ENCODE measurements around the gene CHAMP1.

CHAMP1 gene, protein sequence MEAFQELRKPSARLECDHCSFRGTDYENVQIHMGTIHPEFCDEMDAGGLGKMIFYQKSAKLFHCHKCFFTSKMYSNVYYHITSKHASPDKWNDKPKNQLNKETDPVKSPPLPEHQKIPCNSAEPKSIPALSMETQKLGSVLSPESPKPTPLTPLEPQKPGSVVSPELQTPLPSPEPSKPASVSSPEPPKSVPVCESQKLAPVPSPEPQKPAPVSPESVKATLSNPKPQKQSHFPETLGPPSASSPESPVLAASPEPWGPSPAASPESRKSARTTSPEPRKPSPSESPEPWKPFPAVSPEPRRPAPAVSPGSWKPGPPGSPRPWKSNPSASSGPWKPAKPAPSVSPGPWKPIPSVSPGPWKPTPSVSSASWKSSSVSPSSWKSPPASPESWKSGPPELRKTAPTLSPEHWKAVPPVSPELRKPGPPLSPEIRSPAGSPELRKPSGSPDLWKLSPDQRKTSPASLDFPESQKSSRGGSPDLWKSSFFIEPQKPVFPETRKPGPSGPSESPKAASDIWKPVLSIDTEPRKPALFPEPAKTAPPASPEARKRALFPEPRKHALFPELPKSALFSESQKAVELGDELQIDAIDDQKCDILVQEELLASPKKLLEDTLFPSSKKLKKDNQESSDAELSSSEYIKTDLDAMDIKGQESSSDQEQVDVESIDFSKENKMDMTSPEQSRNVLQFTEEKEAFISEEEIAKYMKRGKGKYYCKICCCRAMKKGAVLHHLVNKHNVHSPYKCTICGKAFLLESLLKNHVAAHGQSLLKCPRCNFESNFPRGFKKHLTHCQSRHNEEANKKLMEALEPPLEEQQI

GRCh38 chr13:114314074-114314912, at the start of gene CHAMP1:
TSS of gene CHAMP1 (plus strand) at chr13:114314503. CDS start at chr13:114323843, 9,340 bp downstream.
- Histone ChIP-seq H2AFZ (ENCODE audit: low read length, unreplicated experiment) (peak within 1 kb of the TSS; percentile 65), H3K36me3 (ENCODE audit: insufficient read depth, low read length) (no peaks in the 10 kb centered on the region), H3K79me2 (ENCODE audit: control insufficient read depth, insufficient read depth, low read length, unreplicated experiment) (peaks cover 46% of the 10 kb centered on the region), H3K27ac (ENCODE audit: low read depth, low read length) (peak within 1 kb of the TSS; percentile 89), H3K27me3 (ENCODE audit: insufficient read depth, low read length) (no peaks in the 10 kb centered on the region), H3K4me3 (ENCODE audit: low read depth, low read length) (peak within 1 kb of the TSS; percentile 83), H3K4me1 (ENCODE audit: control insufficient read depth, insufficient read depth, low read length, unreplicated experiment) (peaks cover 42% of the 10 kb centered on the region)

DNA sequence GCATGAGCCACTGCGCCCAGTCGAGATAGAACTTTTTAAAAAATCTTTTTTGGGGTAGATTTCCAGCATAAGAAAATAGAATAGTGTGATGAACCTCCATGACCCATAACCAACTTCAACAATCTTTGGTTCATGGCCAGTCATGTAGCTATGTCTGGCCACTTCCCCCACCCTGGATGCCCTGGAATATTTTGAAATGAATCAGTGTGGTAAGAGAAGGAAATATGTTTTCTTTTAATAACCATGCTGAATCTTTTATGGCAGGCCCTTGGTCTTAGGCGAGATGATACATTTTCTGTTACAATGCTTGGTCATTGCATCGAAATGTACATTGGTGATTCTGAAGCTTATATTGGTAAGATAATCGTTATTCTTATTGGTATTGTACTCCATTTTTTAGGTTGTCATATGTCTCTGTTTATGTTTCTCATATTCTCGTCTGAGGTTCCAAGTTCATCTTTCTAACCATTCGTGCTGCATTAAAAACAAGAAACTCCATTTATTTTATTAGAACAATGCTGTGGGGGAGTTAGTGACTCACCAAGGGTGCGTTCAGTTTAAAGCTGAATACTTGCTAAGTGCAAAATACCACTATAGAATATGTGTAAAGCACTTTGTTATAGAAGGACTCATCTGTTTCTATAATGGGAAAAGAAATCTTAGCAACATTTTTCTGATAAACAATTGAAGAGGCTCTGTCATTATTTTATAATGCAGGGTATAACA, 49.3 kb upstream of the CHAMP1 start:
- Histone ChIP-seq H3K4me3 (ENCODE audit: low read depth, low read length) (peak overlapping the region; percentile 44), H3K4me1 (ENCODE audit: control insufficient read depth, insufficient read depth, low read length, unreplicated experiment) (peaks cover 27% of the 10 kb centered on the region), H3K27me3 (ENCODE audit: insufficient read depth, low read length) (no peaks in the 10 kb centered on the region), H3K79me2 (ENCODE audit: control insufficient read depth, insufficient read depth, low read length, unreplicated experiment) (no peaks in the 10 kb centered on the region), H2AFZ (ENCODE audit: low read length, unreplicated experiment) (no peak overlapping the region), H3K36me3 (ENCODE audit: insufficient read depth, low read length) (peaks cover 38% of the 10 kb centered on the region), H3K27ac (ENCODE audit: low read depth, low read length) (peak overlapping the region; percentile 79)

- Histone ChIP-seq H3K36me3 (ENCODE audit: insufficient read depth, low read length) (peaks cover 38% of the 10 kb centered on the region), H2AFZ (ENCODE audit: low read length, unreplicated experiment) (no peak overlapping the region), H3K79me2 (ENCODE audit: control insufficient read depth, insufficient read depth, low read length, unreplicated experiment) (no peaks in the 10 kb centered on the region), H3K27me3 (ENCODE audit: insufficient read depth, low read length) (no peaks in the 10 kb centered on the region), H3K4me1 (ENCODE audit: control insufficient read depth, insufficient read depth, low read length, unreplicated experiment) (peaks cover 27% of the 10 kb centered on the region), H3K27ac (ENCODE audit: low read depth, low read length) (peak overlapping the region; percentile 79), H3K4me3 (ENCODE audit: low read depth, low read length) (no peak overlapping the region)
These were observed 48.1 kb upstream of the CHAMP1 start for GRCh38 chr13:114266241-114266640.

DNA sequence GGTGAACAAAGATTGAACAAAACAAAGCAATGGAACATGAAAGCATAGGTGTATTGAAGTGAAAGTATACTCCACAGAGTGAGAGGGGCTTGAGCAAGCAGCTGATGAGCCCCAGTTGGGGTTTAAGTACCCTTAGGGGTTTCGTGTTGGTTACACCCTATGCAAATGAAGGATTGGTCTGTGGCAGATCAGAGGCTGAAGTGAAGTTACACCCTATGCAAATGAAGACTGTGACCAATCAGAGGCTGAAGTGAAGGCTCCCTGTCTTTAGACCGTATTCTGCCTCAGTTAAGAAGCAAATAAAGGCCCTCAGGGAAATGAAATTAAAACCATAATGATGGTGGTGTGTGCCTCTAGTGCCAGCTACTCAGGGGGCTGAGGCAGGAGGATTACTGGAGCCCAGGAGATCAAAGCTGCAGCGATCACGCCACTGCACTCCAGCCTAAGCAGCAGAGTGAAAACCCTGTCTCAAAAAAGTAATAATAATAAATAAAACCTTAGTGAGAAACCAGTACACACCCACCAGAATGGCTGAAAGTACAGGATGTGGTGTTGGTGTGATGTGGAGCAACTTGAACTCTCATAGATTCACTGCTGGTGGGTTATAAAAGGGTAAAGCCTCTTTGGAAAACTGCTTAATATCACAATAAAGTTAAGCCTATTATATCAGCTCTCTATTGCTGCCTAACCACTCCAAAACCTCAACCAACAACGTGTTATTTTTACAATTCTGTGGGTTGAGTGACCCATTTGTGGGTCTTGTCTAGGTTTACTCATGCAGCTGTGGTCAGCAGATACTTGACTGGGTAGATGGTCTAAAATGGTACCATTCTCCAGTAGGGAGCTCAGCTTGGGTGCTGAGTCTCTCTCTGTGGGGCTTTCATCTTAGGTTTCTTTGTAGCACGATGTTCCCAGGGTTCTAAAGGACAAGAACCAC, 45.7 kb upstream of the CHAMP1 start:
- no peak overlapping the region for H3K27ac ChIP-seq (ENCODE audit: low read depth, low read length)

GRCh38 chr13:114269281-114269770, 45.0 kb upstream of the CHAMP1 start:
- H3K4me3 ChIP-seq (ENCODE audit: low read depth, low read length): no peak overlapping the region
- H3K27me3 ChIP-seq (ENCODE audit: insufficient read depth, low read length): no peaks in the 10 kb centered on the region
- peaks cover 16% of the 10 kb centered on the region for H3K4me1 ChIP-seq (ENCODE audit: control insufficient read depth, insufficient read depth, low read length, unreplicated experiment)
- H3K79me2 ChIP-seq (ENCODE audit: control insufficient read depth, insufficient read depth, low read length, unreplicated experiment): no peaks in the 10 kb centered on the region
- no peak overlapping the region for H3K27ac ChIP-seq (ENCODE audit: low read depth, low read length)
- peaks cover 38% of the 10 kb centered on the region for H3K36me3 ChIP-seq (ENCODE audit: insufficient read depth, low read length)
- no peak overlapping the region for H2AFZ ChIP-seq (ENCODE audit: low read length, unreplicated experiment)

More for the DNA sequence above, 45.7 kb upstream of the CHAMP1 start:
- Histone ChIP-seq H3K4me3 (ENCODE audit: low read depth, low read length) (no peak overlapping the region), H3K4me1 (ENCODE audit: control insufficient read depth, insufficient read depth, low read length, unreplicated experiment) (peaks cover 21% of the 10 kb centered on the region), H3K27me3 (ENCODE audit: insufficient read depth, low read length) (no peaks in the 10 kb centered on the region), H3K79me2 (ENCODE audit: control insufficient read depth, insufficient read depth, low read length, unreplicated experiment) (no peaks in the 10 kb centered on the region), H3K36me3 (ENCODE audit: insufficient read depth, low read length) (peaks cover 39% of the 10 kb centered on the region), H2AFZ (ENCODE audit: low read length, unreplicated experiment) (no peak overlapping the region)

DNA sequence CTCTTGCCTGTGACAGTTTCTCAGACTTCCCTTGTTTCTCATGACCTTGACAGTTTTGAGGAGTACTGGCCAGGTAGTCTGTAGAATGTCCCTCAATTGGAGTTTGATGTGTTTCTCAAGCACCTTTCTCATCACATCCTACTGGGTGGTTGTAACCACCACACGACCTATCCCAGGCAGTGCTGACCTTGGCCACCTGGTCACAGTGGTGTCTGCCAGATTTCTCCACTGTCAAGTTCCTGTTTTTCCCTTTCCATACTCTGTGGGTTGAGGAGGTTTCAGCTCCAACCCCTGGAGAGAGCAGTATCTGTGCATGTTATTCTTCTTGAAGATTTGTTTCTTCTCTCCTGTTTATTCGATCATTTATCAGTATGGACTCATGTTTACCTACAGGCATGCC, 41.3 kb upstream of the CHAMP1 start:
- peaks cover 40% of the 10 kb centered on the region for H3K36me3 ChIP-seq (ENCODE audit: insufficient read depth, low read length)
- no peak overlapping the region for H2AFZ ChIP-seq (ENCODE audit: low read length, unreplicated experiment)

GRCh38 chr13:114275304-114275703, 39.0 kb upstream of the CHAMP1 start:
- no peak overlapping the region for H3K4me3 ChIP-seq (ENCODE audit: low read depth, low read length)
- H3K27me3 ChIP-seq (ENCODE audit: insufficient read depth, low read length): no peaks in the 10 kb centered on the region
- H3K79me2 ChIP-seq (ENCODE audit: control insufficient read depth, insufficient read depth, low read length, unreplicated experiment): no peaks in the 10 kb centered on the region
- peaks cover 12% of the 10 kb centered on the region for H3K4me1 ChIP-seq (ENCODE audit: control insufficient read depth, insufficient read depth, low read length, unreplicated experiment)
- no peak overlapping the region for H2AFZ ChIP-seq (ENCODE audit: low read length, unreplicated experiment)
- H3K36me3 ChIP-seq (ENCODE audit: insufficient read depth, low read length): peaks cover 24% of the 10 kb centered on the region
- H3K27ac ChIP-seq (ENCODE audit: low read depth, low read length): no peak overlapping the region

More for the DNA sequence above, 41.3 kb upstream of the CHAMP1 start:
- Histone ChIP-seq H3K27me3 (ENCODE audit: insufficient read depth, low read length) (no peaks in the 10 kb centered on the region), H3K4me3 (ENCODE audit: low read depth, low read length) (no peak overlapping the region), H3K27ac (ENCODE audit: low read depth, low read length) (no peak overlapping the region), H3K79me2 (ENCODE audit: control insufficient read depth, insufficient read depth, low read length, unreplicated experiment) (no peaks in the 10 kb centered on the region), H3K4me1 (ENCODE audit: control insufficient read depth, insufficient read depth, low read length, unreplicated experiment) (no peaks in the 10 kb centered on the region)

- Histone ChIP-seq H3K4me3 (ENCODE audit: low read depth, low read length) (no peak overlapping the region), H2AFZ (ENCODE audit: low read length, unreplicated experiment) (no peak overlapping the region), H3K79me2 (ENCODE audit: control insufficient read depth, insufficient read depth, low read length, unreplicated experiment) (peaks cover 16% of the 10 kb centered on the region), H3K27ac (ENCODE audit: low read depth, low read length) (peak overlapping the region; percentile 95), H3K4me1 (ENCODE audit: control insufficient read depth, insufficient read depth, low read length, unreplicated experiment) (peaks cover 15% of the 10 kb centered on the region), H3K27me3 (ENCODE audit: insufficient read depth, low read length) (no peaks in the 10 kb centered on the region), H3K36me3 (ENCODE audit: insufficient read depth, low read length) (peaks cover 11% of the 10 kb centered on the region; the same call in 1 of the 2 replicates)
These were observed 35.2 kb upstream of the CHAMP1 start for GRCh38 chr13:114279146-114279545.

DNA sequence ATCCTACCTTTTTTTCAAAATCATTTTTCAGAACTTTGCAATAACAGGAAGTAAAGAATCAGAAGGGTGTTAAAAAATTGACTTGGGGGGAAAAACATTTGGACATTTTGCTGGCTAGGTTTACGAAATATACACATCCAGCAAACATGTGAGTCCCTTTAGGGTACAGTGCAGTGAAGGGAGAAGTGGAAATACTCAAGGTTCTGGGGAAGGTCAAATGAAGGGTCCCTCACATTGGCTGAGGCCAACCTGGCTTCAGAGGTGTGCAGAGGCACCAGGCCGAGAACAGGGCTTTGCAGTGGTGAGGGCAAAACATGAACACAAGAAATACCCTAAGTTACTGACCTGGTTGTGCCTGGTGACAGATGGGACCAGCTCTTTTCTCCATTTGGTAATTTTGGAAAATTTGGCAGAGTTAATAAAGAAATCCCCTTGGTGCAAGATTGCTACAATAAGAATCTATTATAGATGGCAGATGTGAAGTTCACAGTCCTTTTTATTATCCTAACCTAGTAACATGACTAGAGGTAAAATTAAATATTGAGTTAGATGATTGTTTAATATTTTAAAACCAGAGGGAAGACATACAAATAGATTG, 34.4 kb upstream of the CHAMP1 start:
- peaks cover 23% of the 10 kb centered on the region for H3K79me2 ChIP-seq (ENCODE audit: control insufficient read depth, insufficient read depth, low read length, unreplicated experiment)
- H3K27me3 ChIP-seq (ENCODE audit: insufficient read depth, low read length): no peaks in the 10 kb centered on the region
- H2AFZ ChIP-seq (ENCODE audit: low read length, unreplicated experiment): no peak overlapping the region
- peak overlapping the region; percentile 90 for H3K4me3 ChIP-seq (ENCODE audit: low read depth, low read length)
- peaks cover 15% of the 10 kb centered on the region for H3K4me1 ChIP-seq (ENCODE audit: control insufficient read depth, insufficient read depth, low read length, unreplicated experiment)
- peak overlapping the region; percentile 95 for H3K27ac ChIP-seq (ENCODE audit: low read depth, low read length)
- H3K36me3 ChIP-seq (ENCODE audit: insufficient read depth, low read length): peaks cover 5% of the 10 kb centered on the region; the same call in 1 of the 2 replicates
